ENCODE measurements around the gene GTF3C4.

The GTF3C4 gene

GRCh38 chr9:132723809-132724208 lies 53.5 kb downstream of the GTF3C4 start:
- TF ChIP-seq ZNF274 (IDR thresholded peaks at IDR 0.05; ENCODE audit: low read depth, low read length): no peak
- no peak overlapping the region for H3K4me3 ChIP-seq (ENCODE audit: low read length)

GRCh38 chr9:132725306-132725705 lies 55.0 kb downstream of the GTF3C4 start:
- no peak overlapping the region for H3K4me3 ChIP-seq (ENCODE audit: low read length)

GRCh38 chr9:132726576-132727130 lies 56.4 kb downstream of the GTF3C4 start:
- no peak overlapping the region for H3K4me3 ChIP-seq (ENCODE audit: low read length)
- no peak for TF ChIP-seq ZNF274 (IDR thresholded peaks at IDR 0.05; ENCODE audit: low read depth, low read length)

More at GRCh38 chr9:132725306-132725705, 55.0 kb downstream of the GTF3C4 start:
- TF ChIP-seq ZNF274 (IDR thresholded peaks at IDR 0.05; ENCODE audit: low read depth, low read length): no peak

- TF ChIP-seq ZNF274 (IDR thresholded peaks at IDR 0.05; ENCODE audit: low read depth, low read length): no peak
- H3K4me3 ChIP-seq (ENCODE audit: low read length): no peak overlapping the region
Measured at GRCh38 chr9:132728071-132728470, 57.8 kb downstream of the GTF3C4 start.

GRCh38 chr9:132728497-132728896 lies 58.2 kb downstream of the GTF3C4 start:
- TF ChIP-seq ZNF274 (IDR thresholded peaks at IDR 0.05; ENCODE audit: low read depth, low read length): no peak
- no peak overlapping the region for H3K4me3 ChIP-seq (ENCODE audit: low read length)

- no peak for TF ChIP-seq ZNF274 (IDR thresholded peaks at IDR 0.05; ENCODE audit: low read depth, low read length)
- no peak overlapping the region for H3K4me3 ChIP-seq (ENCODE audit: low read length)
Measured at GRCh38 chr9:132729235-132729890, 59.1 kb downstream of the GTF3C4 start.

- no peak for TF ChIP-seq ZNF274 (IDR thresholded peaks at IDR 0.05; ENCODE audit: low read depth, low read length)
Measured at GRCh38 chr9:132730054-132731033, 60.1 kb downstream of the GTF3C4 start.

GRCh38 chr9:132731230-132731629 lies 61.0 kb downstream of the GTF3C4 start:
- H3K4me3 ChIP-seq (ENCODE audit: low read length): no peak overlapping the region
- TF ChIP-seq ZNF274 (IDR thresholded peaks at IDR 0.05; ENCODE audit: low read depth, low read length): no peak

More at GRCh38 chr9:132730054-132731033, 60.1 kb downstream of the GTF3C4 start:
- H3K4me3 ChIP-seq (ENCODE audit: low read length): no peak overlapping the region

GRCh38 chr9:132732326-132733259 lies 62.3 kb downstream of the GTF3C4 start:
- H3K4me3 ChIP-seq (ENCODE audit: low read length): no peak overlapping the region
- TF ChIP-seq ZNF274 (IDR thresholded peaks at IDR 0.05; ENCODE audit: low read depth, low read length): no peak

- H3K4me3 ChIP-seq (ENCODE audit: low read length): no peak overlapping the region
- no peak for TF ChIP-seq ZNF274 (IDR thresholded peaks at IDR 0.05; ENCODE audit: low read depth, low read length)
Measured at GRCh38 chr9:132733260-132733815, 63.1 kb downstream of the GTF3C4 start.

- no peak for TF ChIP-seq ZNF274 (IDR thresholded peaks at IDR 0.05; ENCODE audit: low read depth, low read length)
- H3K4me3 ChIP-seq (ENCODE audit: low read length): no peak overlapping the region
Measured at GRCh38 chr9:132739710-132740310, 69.5 kb downstream of the GTF3C4 start.

GRCh38 chr9:132740526-132741309 lies 70.5 kb downstream of the GTF3C4 start:
- no peak overlapping the region for H3K4me3 ChIP-seq (ENCODE audit: low read length)
- TF ChIP-seq ZNF274 (IDR thresholded peaks at IDR 0.05; ENCODE audit: low read depth, low read length): no peak
